ENCODE results near the gene RTN4RL1. TPM values are rescaled to one million over a fixed set of nuclear protein-coding genes. Genes with fewer than 3 reads are reported as not detected.

The RTN4RL1 gene
- total RNA-seq, 1 donor from 2014 or later, result 1.8 TPM

GRCh38 chr17:1977583-1978395 is 47.3 kb downstream of the RTN4RL1 start:
- peak; percentile 52 for DNase-seq

GRCh38 chr17:1976683-1977064 is 48.5 kb downstream of the RTN4RL1 start:
- no peak for DNase-seq

- DNase-seq, result no peak
Measured at GRCh38 chr17:1976000-1976682, 49.0 kb downstream of the RTN4RL1 start.

GRCh38 chr17:1975573-1975972 is 49.6 kb downstream of the RTN4RL1 start:
- DNase-seq, result no peak

GRCh38 chr17:1972487-1973160 is 52.5 kb downstream of the RTN4RL1 start:
- DNase-seq, result peak; percentile 55

- no peak for DNase-seq
Measured at GRCh38 chr17:1970843-1971384, 54.2 kb downstream of the RTN4RL1 start.

GRCh38 chr17:1969712-1970111 is 55.4 kb downstream of the RTN4RL1 start:
- DNase-seq, result no peak

GRCh38 chr17:1967213-1967612 is 57.9 kb downstream of the RTN4RL1 start:
- peak; percentile 50 for DNase-seq

- DNase-seq, result no peak
Measured at GRCh38 chr17:1966274-1967086, 58.7 kb downstream of the RTN4RL1 start.

- no peak for DNase-seq
Measured at GRCh38 chr17:1965556-1966273, 59.4 kb downstream of the RTN4RL1 start.

- no peak for DNase-seq
Measured at GRCh38 chr17:1963250-1963649, 61.9 kb downstream of the RTN4RL1 start.

GRCh38 chr17:1961189-1961588 is 63.9 kb downstream of the RTN4RL1 start:
- no peak for DNase-seq

- no peak for DNase-seq
Measured at GRCh38 chr17:1960545-1960912, 64.6 kb downstream of the RTN4RL1 start.

- DNase-seq, result no peak
Measured at GRCh38 chr17:1959871-1960544, 65.1 kb downstream of the RTN4RL1 start.

- peak; percentile 74 for DNase-seq
Measured at GRCh38 chr17:1958134-1958881, 66.8 kb downstream of the RTN4RL1 start.

- DNase-seq, result no peak
Measured at GRCh38 chr17:1957037-1957436, 68.1 kb downstream of the RTN4RL1 start.

GRCh38 chr17:1956134-1956533 is 69.0 kb downstream of the RTN4RL1 start:
- no peak for DNase-seq

- no peak for DNase-seq
Measured at GRCh38 chr17:1953831-1954230, 71.3 kb downstream of the RTN4RL1 start.

GRCh38 chr17:1951920-1952319 is 73.2 kb downstream of the RTN4RL1 start:
- DNase-seq, result no peak

- DNase-seq, result no peak
Measured at GRCh38 chr17:1949754-1950153, 75.4 kb downstream of the RTN4RL1 start.

All from tongue (tissue), 2 donors.